PFSK-1 (cell line): ENCODE measurements around the gene HEY2.

Experiments
- FOXP2 ChIP-seq: optimal IDR thresholded peaks from 2 replicates; pipeline ENCODE3; 2011; ENCODE audit warnings: borderline replicate concordance, control low read depth, inconsistent platforms; ENCODE audit not compliant: insufficient read depth; ENCODE audit errors: extremely low read length, extremely low read depth
- POLR2AphosphoS5 ChIP-seq: IDR thresholded peaks from 2 replicates; pipeline ENCODE4 v1.6.1; 2012; ENCODE audit warnings: low read depth, mild to moderate bottlenecking, control low read depth, low read length, moderate library complexity
- REST ChIP-seq, 2 experiments: IDR thresholded peaks; 2 replicates each; pipeline versions ENCODE4 v1.6.1 to v1.8.0; 2011 to 2012; ENCODE audit warnings: low read depth in 2 of 2, low read length in 2 of 2, control low read depth in 1 of 2, inconsistent platforms in 1 of 2, mild to moderate bottlenecking in 1 of 2, moderate library complexity in 1 of 2; ENCODE audit not compliant: insufficient read depth in 1 of 2
- SIN3A ChIP-seq: IDR thresholded peaks from 2 replicates; pipeline ENCODE4 v1.6.1; 2012; ENCODE audit warnings: mild to moderate bottlenecking, low read length, moderate library complexity, borderline replicate concordance; ENCODE audit not compliant: insufficient read depth
- TAF1 ChIP-seq: IDR thresholded peaks from 2 replicates; pipeline ENCODE4 v1.6.1; 2012; ENCODE audit warnings: low read length, control low read depth, borderline replicate concordance; ENCODE audit not compliant: insufficient read depth

The HEY2 gene

GRCh38 chr6:125747589-125748405, 1.6 kb upstream of the HEY2 start:
- TF ChIP-seq POLR2AphosphoS5 = no peak
- no peak for TF ChIP-seq SIN3A
- no peak for TF ChIP-seq REST (IDR thresholded peaks at IDR 0.05; ENCODE audit: insufficient read depth in 1 of 2, low read depth in 2 of 2, low read length in 2 of 2)
- TF ChIP-seq FOXP2 = no peak
- no peak for TF ChIP-seq TAF1

- TF ChIP-seq FOXP2 (no peak), TAF1 (no peak), POLR2AphosphoS5 (no peak), SIN3A (no peak), REST (IDR thresholded peaks at IDR 0.05; ENCODE audit: insufficient read depth in 1 of 2, low read depth in 2 of 2, low read length in 2 of 2) (no peak)
Observed at GRCh38 chr6:125748406-125749172, 843 bp upstream of the HEY2 start.

DNA sequence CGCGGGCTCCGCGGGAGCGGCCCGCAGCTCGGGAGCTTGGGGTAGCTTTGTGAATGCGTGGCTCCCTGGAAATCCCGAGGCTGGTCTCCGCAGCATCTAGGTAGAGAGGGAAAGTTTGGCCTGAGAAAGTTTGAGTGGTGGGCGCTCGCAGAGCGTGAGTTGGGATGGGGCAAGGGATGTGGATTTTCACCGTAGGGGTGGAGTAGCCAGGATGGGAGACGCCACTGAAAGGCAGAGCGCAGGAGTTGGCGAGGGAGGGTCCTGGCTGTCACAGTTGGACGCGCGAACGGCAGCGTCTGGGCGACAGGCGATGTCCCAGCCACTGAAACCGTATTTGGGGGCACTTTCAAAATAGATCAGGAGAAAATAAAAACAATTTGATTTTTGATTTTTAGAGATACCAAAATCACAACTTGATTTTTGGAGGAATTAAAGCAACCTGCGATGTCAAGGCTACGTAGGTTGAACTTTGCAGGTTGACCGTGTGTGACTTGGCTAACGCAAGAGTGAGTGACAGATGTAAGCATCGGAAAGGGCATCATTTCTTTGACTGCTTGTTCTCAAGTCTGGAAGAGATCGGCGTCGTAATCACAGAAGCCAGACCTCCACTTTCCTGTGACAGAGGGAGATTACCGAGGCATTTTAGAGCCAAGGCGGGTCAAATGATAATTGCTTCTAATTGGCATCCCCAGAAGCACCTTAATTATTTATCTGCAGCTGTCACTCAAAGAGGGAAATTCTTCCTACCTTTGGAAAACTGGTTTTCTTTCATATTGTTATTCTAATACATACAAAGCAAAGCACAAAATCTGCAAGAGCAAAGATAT, 646 bp downstream of the HEY2 start:
- no peak for TF ChIP-seq SIN3A
- no peak for TF ChIP-seq REST (IDR thresholded peaks at IDR 0.05; ENCODE audit: insufficient read depth in 1 of 2, low read depth in 2 of 2, low read length in 2 of 2)
- no peak for TF ChIP-seq TAF1
- no peak for TF ChIP-seq FOXP2
- TF ChIP-seq POLR2AphosphoS5 = no peak

DNA sequence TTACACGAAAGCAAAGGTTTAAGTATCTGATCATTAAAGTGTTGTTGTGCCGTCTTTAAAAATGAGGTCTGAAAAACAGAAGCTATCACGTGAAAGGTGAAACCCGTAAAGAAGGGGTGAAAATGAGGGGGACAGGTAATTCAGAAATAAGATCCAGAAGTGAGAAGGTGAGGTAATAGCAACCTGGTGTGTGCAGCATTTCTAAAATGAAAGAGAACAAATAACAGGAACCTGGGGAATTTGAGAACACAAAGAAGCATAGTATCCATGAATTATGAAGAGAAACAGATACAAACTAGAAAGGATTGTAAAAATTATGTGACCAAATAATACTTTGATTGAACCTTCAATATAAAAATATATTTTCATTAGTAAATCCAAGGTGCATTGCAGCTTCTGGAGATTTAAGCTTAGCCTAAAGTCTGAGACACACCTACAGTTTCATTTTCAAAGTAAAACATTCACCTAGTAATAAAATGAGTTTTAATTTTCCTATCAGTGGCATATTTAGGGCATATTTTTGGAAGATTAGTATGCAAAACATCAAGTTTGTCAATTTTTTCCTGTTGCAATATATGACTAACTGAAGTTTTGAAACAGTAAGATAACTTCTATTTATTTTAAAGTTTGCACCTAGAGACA, 1.4 kb downstream of the HEY2 start:
- TF ChIP-seq SIN3A (no peak), POLR2AphosphoS5 (no peak), FOXP2 (no peak), TAF1 (no peak), REST (IDR thresholded peaks at IDR 0.05; ENCODE audit: insufficient read depth in 1 of 2, low read depth in 2 of 2, low read length in 2 of 2) (no peak)
